GM12874 (cell line): Measurements from ENCODE around the gene CCDC7.

Experiments used
- CTCF ChIP-seq: IDR thresholded peaks from 2 replicates; pipeline ENCODE4 v1.5.1; 2011; ENCODE audit warnings: low read depth, mild to moderate bottlenecking, control low read depth, low read length, moderate library complexity; ENCODE audit not compliant: insufficient read depth

Gene CCDC7

GRCh38 chr10:32738958-32739357 is 293.0 kb downstream of the CCDC7 start:
- no peak for TF ChIP-seq CTCF

- no peak for TF ChIP-seq CTCF
These were observed 298.4 kb downstream of the CCDC7 start for GRCh38 chr10:32744321-32744720.

- no peak for TF ChIP-seq CTCF
These were observed 300.9 kb downstream of the CCDC7 start for GRCh38 chr10:32746869-32747268.

DNA sequence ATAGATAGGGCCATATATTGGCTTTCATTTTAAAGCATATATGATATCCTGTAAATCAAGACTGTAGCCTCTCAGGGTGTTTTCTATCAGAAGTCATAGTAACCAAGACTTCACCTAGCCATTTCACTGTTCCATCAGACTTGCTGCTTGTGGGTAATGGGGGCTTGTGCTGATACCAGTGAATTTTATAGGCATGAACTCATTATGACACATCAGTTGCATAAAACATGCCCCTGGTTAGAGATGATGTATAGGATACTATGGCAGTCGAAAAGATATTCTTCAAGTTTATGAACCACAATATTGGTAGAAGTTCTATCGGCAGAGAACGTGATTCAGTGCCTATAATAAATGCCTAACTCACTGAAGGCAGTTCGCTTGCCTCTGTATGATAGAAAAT is 305.6 kb downstream of the CCDC7 start:
- TF ChIP-seq CTCF = no peak

- TF ChIP-seq CTCF = no peak
These were observed 325.3 kb downstream of the CCDC7 start for GRCh38 chr10:32771217-32771616.

DNA sequence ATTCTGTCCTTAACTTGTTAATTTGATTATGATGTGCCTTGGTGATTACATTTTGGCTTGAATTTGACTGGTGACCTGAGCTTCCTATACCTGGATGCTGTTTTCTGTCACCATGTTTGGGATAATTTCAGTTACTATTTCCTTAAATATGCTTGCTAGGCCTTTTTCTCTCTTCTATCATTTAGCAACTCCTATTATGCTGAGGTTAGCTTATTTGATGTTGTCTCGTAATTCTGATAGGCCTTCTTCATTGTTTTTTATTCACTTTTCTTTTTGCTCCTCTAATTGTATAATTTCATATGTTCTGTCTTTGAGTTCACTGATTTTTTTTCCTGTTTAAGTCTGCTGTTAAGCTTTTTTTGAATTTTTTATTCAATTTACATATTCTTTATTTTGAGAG is 327.2 kb downstream of the CCDC7 start:
- TF ChIP-seq CTCF = no peak

DNA sequence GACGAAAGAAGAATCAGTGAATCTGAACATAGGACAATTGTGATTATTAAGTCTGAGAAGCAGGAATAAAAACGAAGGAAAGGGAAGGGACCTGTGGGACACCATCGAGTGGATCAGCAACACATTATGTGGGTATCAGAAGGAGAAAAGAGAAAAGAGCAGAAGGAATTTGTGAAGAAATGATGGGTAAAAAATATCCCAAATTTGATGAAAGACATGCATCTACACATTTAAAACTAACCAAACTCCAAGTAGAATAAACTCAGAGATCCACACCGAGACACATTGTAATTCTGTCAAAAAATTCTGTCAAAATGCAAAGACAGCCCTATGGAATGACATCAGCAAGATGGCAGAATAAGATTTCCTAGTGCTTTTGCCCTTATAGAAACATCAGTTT is 341.0 kb downstream of the CCDC7 start:
- no peak for TF ChIP-seq CTCF
